ENCODE data around the gene PPP2R1A. TPM values are rescaled to one million over a fixed set of nuclear protein-coding genes. Genes with fewer than 3 reads are reported as not detected.

PPP2R1A gene
- total RNA-seq, 4 donors from 2014 or later: 145 to 176 (median 166) TPM

DNA sequence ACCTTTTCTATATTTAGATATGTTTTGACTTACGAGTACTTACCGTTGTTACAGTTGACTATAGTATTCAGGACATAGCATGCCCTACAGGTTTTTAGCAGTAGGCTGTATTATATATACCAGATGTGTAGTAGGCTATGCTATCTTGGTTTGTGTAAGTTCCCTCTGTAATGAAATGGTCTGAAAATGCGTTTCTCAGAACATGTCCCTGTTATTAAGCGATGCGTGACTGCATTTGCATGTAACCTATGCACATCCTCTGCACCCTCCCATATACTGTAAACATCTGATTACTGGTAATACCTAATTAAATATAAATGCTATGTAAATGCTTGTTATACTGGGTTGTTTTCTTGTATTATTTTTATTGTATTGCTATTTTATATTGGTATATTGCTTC is 86.1 kb downstream of the PPP2R1A start:
- 88 to 96% methylated on average over 5 of the region's 5 CpGs for WGBS, 2 donors
- TF ChIP-seq, protein P1, sequence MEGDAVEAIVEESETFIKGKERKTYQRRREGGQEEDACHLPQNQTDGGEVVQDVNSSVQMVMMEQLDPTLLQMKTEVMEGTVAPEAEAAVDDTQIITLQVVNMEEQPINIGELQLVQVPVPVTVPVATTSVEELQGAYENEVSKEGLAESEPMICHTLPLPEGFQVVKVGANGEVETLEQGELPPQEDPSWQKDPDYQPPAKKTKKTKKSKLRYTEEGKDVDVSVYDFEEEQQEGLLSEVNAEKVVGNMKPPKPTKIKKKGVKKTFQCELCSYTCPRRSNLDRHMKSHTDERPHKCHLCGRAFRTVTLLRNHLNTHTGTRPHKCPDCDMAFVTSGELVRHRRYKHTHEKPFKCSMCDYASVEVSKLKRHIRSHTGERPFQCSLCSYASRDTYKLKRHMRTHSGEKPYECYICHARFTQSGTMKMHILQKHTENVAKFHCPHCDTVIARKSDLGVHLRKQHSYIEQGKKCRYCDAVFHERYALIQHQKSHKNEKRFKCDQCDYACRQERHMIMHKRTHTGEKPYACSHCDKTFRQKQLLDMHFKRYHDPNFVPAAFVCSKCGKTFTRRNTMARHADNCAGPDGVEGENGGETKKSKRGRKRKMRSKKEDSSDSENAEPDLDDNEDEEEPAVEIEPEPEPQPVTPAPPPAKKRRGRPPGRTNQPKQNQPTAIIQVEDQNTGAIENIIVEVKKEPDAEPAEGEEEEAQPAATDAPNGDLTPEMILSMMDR (IDR thresholded peaks at IDR 0.05): no peak
- TF ChIP-seq POLR2A (IDR thresholded peaks at IDR 0.05) (no peak), EP300 (IDR thresholded peaks at IDR 0.05) (no peak)
- no peaks in the 10 kb centered on the region for H3K27me3 ChIP-seq
- H3K4me3 ChIP-seq: no peak overlapping the region
- H3K4me1 ChIP-seq: peaks cover 0 to 19% (median 3%) of the 10 kb centered on the region in 4 donors
- DNase-seq (ENCODE audit: low spot score in 2 of 2): no peak
- H3K36me3 ChIP-seq: peaks cover 0 to 85% (median 0%) of the 10 kb centered on the region in 3 donors
- H3K9me3 ChIP-seq: peaks cover 0 to 27% (median 0%) of the 10 kb centered on the region in 4 donors
- H3K27ac ChIP-seq: no peak overlapping the region

- H3K27ac ChIP-seq: no peak overlapping the region
- H3K9me3 ChIP-seq: peaks cover 0 to 34% (median 0%) of the 10 kb centered on the region in 4 donors
- H3K36me3 ChIP-seq: peaks cover 0 to 90% (median 0%) of the 10 kb centered on the region in 3 donors
- WGBS, 2 donors: 86 to 90% methylated on average over 6 of the region's 6 CpGs
- no peak for DNase-seq (ENCODE audit: low spot score in 2 of 2)
- peaks cover 0 to 11% (median 0%) of the 10 kb centered on the region in 4 donors for H3K4me1 ChIP-seq
- H3K4me3 ChIP-seq: no peak overlapping the region
- TF ChIP-seq, protein P1 (IDR thresholded peaks at IDR 0.05): no peak
- no peak for TF ChIP-seq EP300 (IDR thresholded peaks at IDR 0.05)
- TF ChIP-seq POLR2A (IDR thresholded peaks at IDR 0.05): no peak
- H3K27me3 ChIP-seq: no peaks in the 10 kb centered on the region
These were observed 87.6 kb downstream of the PPP2R1A start for GRCh38 chr19:52277471-52277870.

Small RNA genes lying within 50 kb of the gene (small RNA-seq; reads per million reads assigned to genes)
- gene MIR6801 (not detected), gene RF00019 (not detected), gene RPL37P23 (not detected)

Other genes with a start within 250 kb of the PPP2R1A start
- 10 to 100 TPM in 2 of 4 donors, 1 to 10 TPM in 2; 7.2 to 16.7 (median 9.9) TPM for gene ZNF350, start 203.2 kb upstream of the PPP2R1A start, total RNA-seq
- gene ZNF615, start 181.8 kb upstream of the PPP2R1A start, total RNA-seq: 10 to 100 TPM; 15.3 to 29.6 (median 21.6) TPM
- 1 to 10 TPM; 4.7 to 8.3 (median 6.0) TPM for gene ZNF614, start 161.7 kb upstream of the PPP2R1A start, total RNA-seq
- gene ZNF432, start 141.2 kb upstream of the PPP2R1A start, total RNA-seq: 10 to 100 TPM in 3 of 4 donors, 1 to 10 TPM in 1; 9.3 to 18.8 (median 14.2) TPM
- 10 to 100 TPM; 12.0 to 34.8 (median 25.7) TPM for gene ZNF841, start 94.3 kb upstream of the PPP2R1A start, total RNA-seq
- 10 to 100 TPM in 2 of 4 donors, 1 to 10 TPM in 2; 5.4 to 18.0 (median 8.7) TPM for gene ZNF616, start 50.1 kb upstream of the PPP2R1A start, total RNA-seq
- 10 to 100 TPM in 2 of 4 donors, 1 to 10 TPM in 2; 7.1 to 17.1 (median 9.8) TPM for gene ZNF836, start 18.4 kb upstream of the PPP2R1A start, total RNA-seq
- gene ZNF766, start 79.5 kb downstream of the PPP2R1A start, total RNA-seq: 10 to 100 TPM in 1 of 4 donors, 1 to 10 TPM in 3; 7.7 to 11.4 (median 9.0) TPM
- gene ZNF480, start 107.1 kb downstream of the PPP2R1A start, total RNA-seq: 10 to 100 TPM in 1 of 4 donors, 1 to 10 TPM in 3; 3.3 to 11.8 (median 6.4) TPM
- gene ZNF610, start 146.2 kb downstream of the PPP2R1A start, total RNA-seq: 1 to 10 TPM; 2.7 to 7.2 (median 3.3) TPM
- 10 to 100 TPM; 15.6 to 43.5 (median 20.9) TPM for gene ZNF880, start 179.9 kb downstream of the PPP2R1A start, total RNA-seq
- 10 to 100 TPM; 26.2 to 34.8 (median 30.7) TPM for gene ZNF528, start 207.8 kb downstream of the PPP2R1A start, total RNA-seq
- gene ZNF534, start 239.1 kb downstream of the PPP2R1A start, total RNA-seq: 1 to 10 TPM in 2 of 4 donors, under 1 TPM in 1, not detected in 1; 0.66 to 8.4 (median 1.9) TPM